ENCODE data around the gene LIAS.

LIAS gene

GRCh38 chr4:39516407-39516966 is 57.6 kb downstream of the LIAS start:
- TF ChIP-seq, protein P1, sequence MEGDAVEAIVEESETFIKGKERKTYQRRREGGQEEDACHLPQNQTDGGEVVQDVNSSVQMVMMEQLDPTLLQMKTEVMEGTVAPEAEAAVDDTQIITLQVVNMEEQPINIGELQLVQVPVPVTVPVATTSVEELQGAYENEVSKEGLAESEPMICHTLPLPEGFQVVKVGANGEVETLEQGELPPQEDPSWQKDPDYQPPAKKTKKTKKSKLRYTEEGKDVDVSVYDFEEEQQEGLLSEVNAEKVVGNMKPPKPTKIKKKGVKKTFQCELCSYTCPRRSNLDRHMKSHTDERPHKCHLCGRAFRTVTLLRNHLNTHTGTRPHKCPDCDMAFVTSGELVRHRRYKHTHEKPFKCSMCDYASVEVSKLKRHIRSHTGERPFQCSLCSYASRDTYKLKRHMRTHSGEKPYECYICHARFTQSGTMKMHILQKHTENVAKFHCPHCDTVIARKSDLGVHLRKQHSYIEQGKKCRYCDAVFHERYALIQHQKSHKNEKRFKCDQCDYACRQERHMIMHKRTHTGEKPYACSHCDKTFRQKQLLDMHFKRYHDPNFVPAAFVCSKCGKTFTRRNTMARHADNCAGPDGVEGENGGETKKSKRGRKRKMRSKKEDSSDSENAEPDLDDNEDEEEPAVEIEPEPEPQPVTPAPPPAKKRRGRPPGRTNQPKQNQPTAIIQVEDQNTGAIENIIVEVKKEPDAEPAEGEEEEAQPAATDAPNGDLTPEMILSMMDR (conservative IDR thresholded peaks at IDR 0.05; ENCODE audit: control insufficient read depth, insufficient read depth, low read depth, low read length): no peak
- no peak for DNase-seq (ENCODE audit: low read depth)
- H3K4me3 ChIP-seq (ENCODE audit: control insufficient read depth, low read depth, low read length): no peak overlapping the region

GRCh38 chr4:39518484-39518883 is 59.6 kb downstream of the LIAS start:
- DNase-seq (ENCODE audit: low read depth): no peak
- no peak overlapping the region for H3K4me3 ChIP-seq (ENCODE audit: control insufficient read depth, low read depth, low read length)
- TF ChIP-seq, protein P1 (conservative IDR thresholded peaks at IDR 0.05; ENCODE audit: control insufficient read depth, insufficient read depth, low read depth, low read length): no peak

- DNase-seq (ENCODE audit: low read depth): peak; percentile 79
- TF ChIP-seq, protein P1 (conservative IDR thresholded peaks at IDR 0.05; ENCODE audit: control insufficient read depth, insufficient read depth, low read depth, low read length): no peak
- peak overlapping the region; percentile 5 for H3K4me3 ChIP-seq (ENCODE audit: control insufficient read depth, low read depth, low read length)
Observed at GRCh38 chr4:39521253-39521919, 62.5 kb downstream of the LIAS start.

DNA sequence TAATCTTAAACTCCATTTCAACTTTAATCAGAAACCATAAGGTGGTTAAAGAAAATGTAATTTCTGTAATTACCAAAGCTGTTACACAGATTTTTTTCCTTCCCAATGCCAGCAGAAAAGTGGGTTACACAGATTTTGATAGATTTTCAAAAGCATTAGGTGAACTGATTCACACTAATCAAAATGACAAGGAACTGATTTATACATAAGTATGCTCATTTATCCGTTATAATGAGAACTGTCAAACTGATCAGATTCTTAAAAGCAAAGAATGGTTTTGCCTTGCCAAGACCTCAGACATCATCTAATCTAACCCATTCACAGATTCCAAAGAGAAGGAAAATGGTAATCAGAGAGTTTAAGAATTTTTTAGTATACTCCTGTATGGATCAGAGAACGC is 63.2 kb downstream of the LIAS start:
- TF ChIP-seq, protein P1 (conservative IDR thresholded peaks at IDR 0.05; ENCODE audit: control insufficient read depth, insufficient read depth, low read depth, low read length): no peak
- peak overlapping the region; percentile 5 for H3K4me3 ChIP-seq (ENCODE audit: control insufficient read depth, low read depth, low read length)
- no peak for DNase-seq (ENCODE audit: low read depth)

- peak overlapping the region; percentile 97 for H3K4me3 ChIP-seq (ENCODE audit: control insufficient read depth, low read depth, low read length)
- peak; percentile 45 for DNase-seq (ENCODE audit: low read depth)
- TF ChIP-seq, protein P1 (conservative IDR thresholded peaks at IDR 0.05; ENCODE audit: control insufficient read depth, insufficient read depth, low read depth, low read length): no peak
Observed at GRCh38 chr4:39524161-39524957, 65.5 kb downstream of the LIAS start.

- peak overlapping the region; percentile 97 for H3K4me3 ChIP-seq (ENCODE audit: control insufficient read depth, low read depth, low read length)
- DNase-seq (ENCODE audit: low read depth): no peak
- TF ChIP-seq, protein P1 (conservative IDR thresholded peaks at IDR 0.05; ENCODE audit: control insufficient read depth, insufficient read depth, low read depth, low read length): no peak
Observed at GRCh38 chr4:39525822-39526690, 67.2 kb downstream of the LIAS start.

All from fibroblast of mammary gland (primary cell).